ENCODE measurements around the gene ZCCHC14.

Gene ZCCHC14

GRCh38 chr16:87457709-87458423, 35.0 kb downstream of the ZCCHC14 start:
- H3K4me3 ChIP-seq (replicated peaks in 1 of 2; ENCODE audit: low read depth in 2 of 2, low read length in 2 of 2) = no peak overlapping the region
- DNase-seq (ENCODE audit: low read depth in 2 of 2) = peak; percentile 90 to 96
- no peak for TF ChIP-seq CTCF (IDR thresholded peaks at IDR 0.05; ENCODE audit: low read depth, low read length)

- no peak overlapping the region for H3K4me3 ChIP-seq (replicated peaks in 1 of 2; ENCODE audit: low read depth in 2 of 2, low read length in 2 of 2)
- no peak for TF ChIP-seq CTCF (IDR thresholded peaks at IDR 0.05; ENCODE audit: low read depth, low read length)
- peak; percentile 38 to 67 for DNase-seq (ENCODE audit: low read depth in 2 of 2)
Observed at GRCh38 chr16:87457061-87457611, 35.7 kb downstream of the ZCCHC14 start.

- no peak for TF ChIP-seq CTCF (IDR thresholded peaks at IDR 0.05; ENCODE audit: low read depth, low read length)
- DNase-seq (ENCODE audit: low read depth in 2 of 2) = no peak
- H3K4me3 ChIP-seq (replicated peaks in 1 of 2; ENCODE audit: low read depth in 2 of 2, low read length in 2 of 2) = no peak overlapping the region
Observed at GRCh38 chr16:87454391-87454790, 38.4 kb downstream of the ZCCHC14 start.

GRCh38 chr16:87453326-87453725, 39.5 kb downstream of the ZCCHC14 start:
- no peak for DNase-seq (ENCODE audit: low read depth in 2 of 2)
- no peak overlapping the region for H3K4me3 ChIP-seq (replicated peaks in 1 of 2; ENCODE audit: low read depth in 2 of 2, low read length in 2 of 2)
- no peak for TF ChIP-seq CTCF (IDR thresholded peaks at IDR 0.05; ENCODE audit: low read depth, low read length)

GRCh38 chr16:87451563-87452210, 41.1 kb downstream of the ZCCHC14 start:
- TF ChIP-seq CTCF (IDR thresholded peaks at IDR 0.05; ENCODE audit: low read depth, low read length) = no peak
- H3K4me3 ChIP-seq (replicated peaks in 1 of 2; ENCODE audit: low read depth in 2 of 2, low read length in 2 of 2) = no peak overlapping the region
- DNase-seq (ENCODE audit: low read depth in 2 of 2) = no peak

- DNase-seq (ENCODE audit: low read depth in 2 of 2) = no peak
- TF ChIP-seq CTCF (IDR thresholded peaks at IDR 0.05; ENCODE audit: low read depth, low read length) = no peak
- H3K4me3 ChIP-seq (replicated peaks in 1 of 2; ENCODE audit: low read depth in 2 of 2, low read length in 2 of 2) = no peak overlapping the region
Observed at GRCh38 chr16:87448866-87449265, 44.0 kb downstream of the ZCCHC14 start.
